GM12878 (cell line): Measurements from ENCODE around the gene DDX31. TPM values are rescaled to one million over a fixed set of nuclear protein-coding genes. Genes with fewer than 3 reads are reported as not detected.

ENCODE experiments used
- ATAC-seq: fragments of 200-7000 bp; cut with Tn5 transposase; 3 replicates; pipeline ENCODE4 v1.9.1; 2020; ENCODE audit warnings: mild to moderate bottlenecking, moderate library complexity
- BruUV-seq: library from RNA; stranded (reverse); fragments of 400-500 nt; replicated peaks from 2 replicates; lab custom pipeline; 2021; lab: Mats Ljungman, UMichigan
- CTCF ChIA-PET: fragments of 300-600 bp; sonication (Branson Sonifier 250); formaldehyde crosslinking; extraction: SDS; loops from one replicate; lab custom pipeline; 2021; ENCODE audit warnings: inconsistent platforms; lab: Yijun Ruan, JAX
- POLR2A ChIA-PET: fragments of 350-600 bp; formaldehyde crosslinking; extraction: SDS; loops from one replicate; lab custom pipeline; 2021; ENCODE audit warnings: inconsistent platforms; lab: Charles Lee
- RAD21 ChIA-PET: fragments of 300-600 bp; sonication (Branson Sonifier 250); formaldehyde crosslinking; loops from one replicate; lab custom pipeline; 2023; ENCODE audit warnings: antibody characterized with exemption; ENCODE audit not compliant: unreplicated experiment; lab: Charles Lee
- SMC1A ChIA-PET: fragments of 300-600 bp; sonication (Branson Sonifier 250); formaldehyde crosslinking; loops from one replicate; lab custom pipeline; 2023; ENCODE audit not compliant: unreplicated experiment, uncharacterized antibody; lab: Charles Lee
- DNase-seq: peaks from one replicate; pipeline ENCODE4 v3.0.0-alpha.2; 2011; ENCODE audit warnings: low read depth, low spot score
- FAIRE-seq: peaks from 3 replicates; lab custom pipeline; 2011; peaks lifted over from hg19 to GRCh38; lab: Jason Lieb, UNC
- H2AFZ ChIP-seq: 2 replicates; pipeline ENCODE4 v1.6.0; 2011; ENCODE audit warnings: low read depth, low read length, control low read depth; ENCODE audit not compliant: control insufficient read depth
- H3K27ac ChIP-seq: 2 replicates; pipeline ENCODE4 v1.5.1; 2011; ENCODE audit warnings: control low read depth; ENCODE audit not compliant: control insufficient read depth, insufficient read depth
- H3K27me3 ChIP-seq, 2 experiments: replicated peaks in 1 of 2; 2 replicates each; pipeline versions ENCODE4 v1.6.0 to v1.6.1; 2011; ENCODE audit warnings: low read length in 1 of 2; ENCODE audit not compliant: control insufficient read depth in 2 of 2, insufficient read depth in 2 of 2
- H3K36me3 ChIP-seq, 2 experiments: 2 replicates each; pipeline ENCODE4 v1.5.1; 2011; ENCODE audit warnings: low read length in 1 of 2; ENCODE audit not compliant: control insufficient read depth in 2 of 2, insufficient read depth in 2 of 2
- H3K4me1 ChIP-seq: 2 replicates; pipeline ENCODE4 v1.6.1; 2011; ENCODE audit warnings: mild to moderate bottlenecking, low read length, moderate library complexity, mixed read lengths; ENCODE audit not compliant: control insufficient read depth, insufficient read depth
- H3K4me2 ChIP-seq: 2 replicates; pipeline ENCODE4 v1.6.0; 2011; ENCODE audit warnings: control low read depth; ENCODE audit not compliant: control insufficient read depth, insufficient read depth
- H3K4me3 ChIP-seq: fragments of 200-600 bp; sonication (generic); 2 replicates; pipeline ENCODE4 v1.5.1; 2016
- H3K79me2 ChIP-seq: 2 replicates; pipeline ENCODE4 v1.6.0; 2011; ENCODE audit warnings: low read length; ENCODE audit not compliant: control insufficient read depth, insufficient read depth
- H3K9ac ChIP-seq: 2 replicates; pipeline ENCODE4 v1.8.0; 2011; ENCODE audit warnings: low read length, control low read depth, mixed read lengths; ENCODE audit not compliant: control insufficient read depth, insufficient read depth
- H3K9me3 ChIP-seq: replicated peaks from 3 replicates; pipeline ENCODE4 v1.5.1; 2011; ENCODE audit warnings: mild to moderate bottlenecking, low read length; ENCODE audit not compliant: control insufficient read depth, insufficient read depth
- H4K20me1 ChIP-seq: 2 replicates; pipeline ENCODE4 v1.6.0; 2011; ENCODE audit not compliant: control insufficient read depth, insufficient read depth
- CUX1 ChIP-seq: IDR thresholded peaks from 2 replicates; pipeline ENCODE4 v1.6.1; 2012; ENCODE audit warnings: improper control_type of control experiment, low read depth, low read length; ENCODE audit not compliant: insufficient replicate concordance
- EZH2 ChIP-seq: IDR thresholded peaks from 2 replicates; pipeline ENCODE4 v1.6.1; 2012; ENCODE audit warnings: low read depth, mild to moderate bottlenecking, control low read depth, inconsistent platforms, low read length, borderline replicate concordance; ENCODE audit not compliant: control insufficient read depth
- GABPA ChIP-seq: IDR thresholded peaks from 2 replicates; pipeline ENCODE4 v1.6.1; 2014; ENCODE audit warnings: antibody characterized with exemption, low read depth, mild to moderate bottlenecking, inconsistent platforms
- HCFC1 ChIP-seq: fragments of 150-350 bp; IDR thresholded peaks from 2 replicates; pipeline ENCODE4 v1.6.1; 2014; ENCODE audit warnings: low read length
- NBN ChIP-seq: fragments of 450-650 bp; IDR thresholded peaks from 2 replicates; pipeline ENCODE4 v1.6.1; 2016
- POLR2A ChIP-seq: IDR thresholded peaks from 2 replicates; pipeline ENCODE4 v1.6.1; 2011; ENCODE audit warnings: low read depth, mild to moderate bottlenecking, low read length
- SKIL ChIP-seq: fragments of 450-650 bp; IDR thresholded peaks from 2 replicates; pipeline ENCODE4 v1.6.1; 2017; ENCODE audit warnings: mild to moderate bottlenecking, low read depth, inconsistent platforms; ENCODE audit not compliant: poor library complexity, severe bottlenecking
- SREBF2 ChIP-seq: IDR thresholded peaks from 2 replicates; pipeline ENCODE4 v1.6.1; 2012; ENCODE audit warnings: mild to moderate bottlenecking, low read length
- TCF12 ChIP-seq: IDR thresholded peaks from 2 replicates; pipeline ENCODE4 v1.6.1; 2011; ENCODE audit warnings: low read depth, mild to moderate bottlenecking, low read length
- WRNIP1 ChIP-seq: IDR thresholded peaks from 2 replicates; pipeline ENCODE4 v1.6.1; 2011; ENCODE audit warnings: low read depth, low read length, improper control_type of control experiment, borderline replicate concordance
- ZBTB4 ChIP-seq: fragments of 450-650 bp; formaldehyde crosslinking; IDR thresholded peaks from 2 replicates; pipeline ENCODE4 v1.4.0; 2022; ENCODE audit warnings: mild to moderate bottlenecking, moderate library complexity
- WGBS: methylation state at CpG from one replicate; pipeline ENCODE4 v1.1.6; 2016; ENCODE audit warnings: low lambda C conversion rate; ENCODE audit not compliant: insufficient replicate concordance, insufficient coverage; ENCODE audit errors: missing lambda C conversion rate; 5-methylcytosine and 5-hydroxymethylcytosine counted together
- in situ Hi-C: fragments of 300-500 bp; cut with MboI; formaldehyde crosslinking; loops from 9 replicates; pipeline ENCODE4 v1.14.3; 2018; ENCODE audit warnings: mixed read lengths
- intact Hi-C: fragments of 100-400 bp; cut with micrococcal nuclease; formaldehyde crosslinking; loops from one replicate; pipeline ENCODE4 v1.14.2; 2022; ENCODE audit not compliant: unreplicated experiment
- polyA plus RNA-seq, 11 experiments: library from polyadenylated mRNA; depleted of rRNA in 4 of 11; unstranded in 6 of 11; stranded (reverse) in 5 of 11; fragments of >200 nt; fragmentation: Nextera tagmentation in 4 of 11; fragmentation: Illumina TruSeq in 1 of 11; extraction: Ambion mirVana in 4 of 11; extraction: Trizol in 1 of 11; gene quantifications; 1 replicate in 1 of 11; 2 replicates in 10 of 11; pipeline versions ENCODE4 v1.2.1 to v1.2.3, GENCODE V29; 2011 to 2016; ENCODE audit warnings: inconsistent platforms in 2 of 11, missing spikeins in 2 of 11, low read depth in 1 of 11
- total RNA-seq, 4 experiments: library from RNA; depleted of rRNA in 3 of 4; stranded (reverse); fragments of >200 nt in 3 of 4; fragmentation: Illumina TruSeq in 1 of 4; extraction: Trizol in 1 of 4; gene quantifications; 2 replicates each; pipeline versions ENCODE4 v1.2.1 to v1.2.3, GENCODE V29; 2013 to 2021

Gene DDX31
- total and polyA plus RNA-seq, 10 of the 15 experiments (the other 5 are each of a cell fraction or from before 2014, with no cell fraction given), result 12.1 to 30.8 (median 20.8) TPM

- no peak for TF ChIP-seq SREBF2
Observed at GRCh38 chr9:132552041-132552440, 117.7 kb downstream of the DDX31 start (continued).

GRCh38 chr9:132551556-132551955 is 118.2 kb downstream of the DDX31 start:
- BruUV-seq, result no TSS peak
- no peak for ATAC-seq
- no peaks in the 10 kb centered on the region for H3K4me1 ChIP-seq
- CTCF ChIA-PET, result no interaction called here
- DNase-seq, result no peak
- no peaks in the 10 kb centered on the region; a peak in 2 of 4 replicates for H3K27me3 ChIP-seq
- SMC1A ChIA-PET, result no interaction called here
- RAD21 ChIA-PET, result no interaction called here
- no peak overlapping the region for H3K27ac ChIP-seq
- no peaks in the 10 kb centered on the region for H3K9me3 ChIP-seq
- no peak overlapping the region for H3K9ac ChIP-seq
- no peak for FAIRE-seq
- H2AFZ ChIP-seq, result no peak overlapping the region
- 50% methylated on average over 13 of the region's 13 CpGs for WGBS
- in situ Hi-C loops, result no loop called here
- intact Hi-C loops, result no loop called here
- H3K79me2 ChIP-seq, result no peaks in the 10 kb centered on the region
- no peaks in the 10 kb centered on the region for H3K36me3 ChIP-seq
- no peaks in the 10 kb centered on the region for H4K20me1 ChIP-seq
- H3K4me3 ChIP-seq, result no peak overlapping the region
- H3K4me2 ChIP-seq, result no peak overlapping the region
- POLR2A ChIA-PET, result no interaction called here
- TF ChIP-seq TCF12, result no peak
- no peak for TF ChIP-seq EZH2
- no peak for TF ChIP-seq CUX1
- TF ChIP-seq POLR2A, result no peak
- TF ChIP-seq WRNIP1, result no peak
- TF ChIP-seq ZBTB4, result no peak
- no peak for TF ChIP-seq SKIL
- no peak for TF ChIP-seq HCFC1
- TF ChIP-seq NBN, result no peak
- no peak for TF ChIP-seq GABPA
